LHCN-M2 (cell line): Measurements from ENCODE around the gene ADIRF. TPM values are rescaled to one million over a fixed set of nuclear protein-coding genes. Genes with fewer than 3 reads are reported as not detected.
A peak's percentile ranks its signal among the peaks of the same experiment; 100 is the strongest.
"Not testable (repeated sequence)": the region's sequence is repeated elsewhere in the genome, so short reads cannot be mapped to it uniquely, and the experiment has no call there.

Experiments used
- DNase-seq: peaks from one replicate; pipeline ENCODE4 v3.0.0-alpha.2; 2012; ENCODE audit warnings: low read depth
- total RNA-seq: library from RNA; depleted of rRNA; stranded (reverse); fragments of >200 nt; gene quantifications from 2 replicates; pipeline ENCODE4 v1.2.3, GENCODE V29; 2014

The ADIRF gene
- total RNA-seq, 1 experiment from 2014 or later, result 2.5 TPM

DNA sequence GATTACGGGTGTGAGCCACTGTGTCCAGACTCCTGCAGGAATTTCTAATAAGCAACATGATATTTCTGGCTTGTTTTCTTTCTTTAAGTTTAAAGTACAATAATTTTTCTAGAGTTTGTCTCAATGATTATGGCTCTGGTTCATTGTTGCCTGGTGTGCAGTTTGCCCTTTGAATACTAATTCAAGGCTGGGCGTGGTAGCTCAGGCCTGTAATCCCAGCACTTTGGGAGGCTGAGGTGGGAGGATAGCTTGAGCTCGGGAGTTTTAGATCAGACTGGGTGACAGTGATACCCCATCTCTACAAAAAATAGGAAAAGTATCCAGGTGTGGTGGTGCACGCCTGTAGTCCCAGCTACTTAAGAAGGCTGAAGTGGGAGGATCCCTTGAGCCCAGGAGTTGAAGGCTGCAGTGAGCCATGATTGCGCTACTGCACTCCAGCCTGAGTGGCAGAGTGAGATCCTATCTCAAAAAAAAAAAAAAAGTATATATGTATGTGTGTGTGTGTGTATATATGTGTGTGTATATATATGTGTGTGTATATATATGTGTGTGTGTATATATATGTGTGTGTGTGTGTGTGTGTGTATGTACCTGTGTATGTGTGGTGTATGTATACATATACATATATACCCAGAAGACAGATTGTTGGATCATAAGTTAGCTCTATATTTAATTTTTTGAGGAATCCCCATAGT is 8.2 kb downstream of the ADIRF start:
- DNase-seq, result no peak

DNA sequence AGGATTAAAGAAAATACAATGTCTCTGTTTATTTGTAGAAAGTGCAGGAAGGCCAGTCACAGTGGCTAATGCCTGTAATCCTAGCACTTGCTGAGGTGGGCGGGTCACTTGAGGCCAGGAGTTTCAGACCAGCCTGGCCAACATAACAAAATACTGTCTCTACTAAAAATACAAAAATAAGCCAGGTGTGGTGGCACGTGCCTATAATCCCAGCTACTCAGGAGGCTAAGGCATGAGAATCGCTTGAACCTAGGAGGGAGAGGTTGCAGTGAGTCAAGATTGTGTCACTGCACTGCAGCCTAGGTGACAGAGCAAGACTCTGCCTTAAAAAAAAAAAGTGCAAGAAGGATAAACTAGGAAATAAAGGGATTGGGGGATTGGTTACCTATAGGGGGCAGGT is 10.2 kb downstream of the ADIRF start:
- not testable (repeated sequence) for DNase-seq

DNA sequence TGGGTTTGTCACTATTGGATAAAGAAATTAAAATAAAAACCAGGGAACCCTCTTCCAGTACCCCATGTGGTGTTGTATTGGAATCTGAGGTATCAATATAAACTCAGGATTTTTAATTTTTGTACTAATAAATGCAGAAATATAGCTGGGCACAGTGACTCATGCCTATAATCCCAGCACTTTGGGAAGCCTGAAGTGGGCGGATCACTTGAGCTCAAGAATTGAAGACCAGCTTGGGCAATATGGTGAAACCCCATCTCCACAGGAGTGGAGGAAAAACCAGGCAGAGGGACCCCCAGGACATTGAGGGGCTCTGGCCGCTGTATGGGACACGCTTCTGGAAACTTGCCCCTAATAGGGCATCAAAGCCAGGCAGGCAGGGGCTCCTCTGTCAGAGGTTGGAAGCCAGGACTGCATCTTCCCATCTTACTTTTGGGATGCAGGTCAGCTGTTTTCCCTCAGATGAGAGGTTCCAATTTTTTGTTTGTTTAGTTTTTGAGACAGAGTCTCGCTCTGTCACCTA is 11.1 kb downstream of the ADIRF start:
- DNase-seq, result no peak

DNA sequence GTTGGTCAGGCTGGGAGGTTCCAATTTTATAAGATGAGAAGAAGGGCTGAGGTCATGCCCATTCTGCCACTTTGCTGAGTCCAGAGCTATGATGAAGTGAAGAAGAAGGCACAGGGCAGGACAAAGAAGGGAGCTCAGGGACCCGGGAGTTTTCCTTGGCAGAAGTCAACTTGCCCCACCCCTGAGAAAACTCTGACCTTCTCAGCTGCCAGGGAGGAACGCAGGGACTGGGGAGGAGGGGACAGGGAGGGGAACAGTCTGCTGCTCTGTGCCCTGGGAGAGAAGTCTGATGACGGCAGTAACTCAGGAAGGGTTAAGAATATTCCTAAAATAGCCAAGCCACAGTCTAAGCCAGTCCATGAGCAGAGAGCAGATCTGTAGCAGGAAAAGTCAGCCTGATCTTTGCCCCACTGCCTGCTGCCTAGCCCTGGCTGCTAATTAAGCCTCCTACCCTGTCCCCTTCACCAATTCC is 11.7 kb downstream of the ADIRF start:
- peak; percentile 51 for DNase-seq

DNA sequence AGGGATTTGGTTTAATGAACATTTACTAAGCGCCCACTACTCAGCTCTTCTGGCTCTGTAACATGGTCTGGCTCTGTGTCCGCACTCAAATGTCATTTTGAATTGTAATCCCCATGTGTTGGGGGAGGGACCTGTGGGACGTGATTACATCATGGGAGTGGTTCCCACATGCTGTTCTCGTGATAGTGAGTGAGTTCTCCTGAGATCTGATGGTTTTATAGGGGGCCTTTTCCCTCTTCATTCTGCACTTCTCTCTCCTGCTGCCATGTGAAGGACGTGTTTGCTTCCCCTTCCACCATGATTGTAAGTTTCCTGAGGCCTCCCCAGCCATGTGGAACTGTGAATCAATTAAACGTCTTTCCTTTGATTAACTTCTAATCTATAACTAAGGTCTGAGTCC is 12.7 kb downstream of the ADIRF start:
- not testable (repeated sequence) for DNase-seq

DNA sequence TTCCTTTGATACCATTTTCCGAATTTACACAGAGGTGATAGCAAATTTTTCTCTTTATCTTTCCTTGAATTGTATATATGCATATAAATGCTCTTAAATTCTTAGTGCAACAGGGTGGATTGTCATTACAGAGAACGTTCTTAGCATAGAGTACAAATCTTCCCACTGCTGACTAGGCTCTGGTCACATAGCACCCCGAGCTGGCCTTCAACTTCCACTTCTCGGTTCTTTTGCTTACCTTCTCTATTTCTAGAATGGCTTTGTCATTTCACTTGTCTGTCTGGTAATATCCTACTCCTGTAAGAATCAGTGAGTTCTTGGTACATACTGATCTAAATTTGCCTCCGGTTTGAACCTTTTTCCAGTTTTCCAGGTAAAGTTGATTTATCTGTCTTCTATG is 13.4 kb downstream of the ADIRF start:
- no peak for DNase-seq

DNA sequence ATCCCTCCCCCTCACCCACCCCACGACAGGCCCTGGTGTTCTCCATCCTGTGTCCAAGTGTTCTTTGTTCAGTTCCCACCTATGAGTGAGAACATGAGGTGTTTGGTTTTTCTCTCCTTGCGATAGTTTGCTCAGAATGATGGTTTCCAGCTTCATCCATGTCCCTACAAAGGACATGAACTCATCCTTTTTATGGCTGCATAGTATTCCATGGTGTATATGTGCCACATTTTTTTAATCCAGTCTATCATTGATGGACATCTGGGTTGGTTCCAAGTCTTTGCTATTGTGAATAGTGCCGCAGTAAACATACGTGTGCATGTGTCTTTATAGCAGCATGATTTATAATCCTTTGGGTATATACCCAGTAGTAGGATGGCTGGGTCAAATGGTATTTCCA is 16.2 kb downstream of the ADIRF start:
- not testable (repeated sequence) for DNase-seq

DNA sequence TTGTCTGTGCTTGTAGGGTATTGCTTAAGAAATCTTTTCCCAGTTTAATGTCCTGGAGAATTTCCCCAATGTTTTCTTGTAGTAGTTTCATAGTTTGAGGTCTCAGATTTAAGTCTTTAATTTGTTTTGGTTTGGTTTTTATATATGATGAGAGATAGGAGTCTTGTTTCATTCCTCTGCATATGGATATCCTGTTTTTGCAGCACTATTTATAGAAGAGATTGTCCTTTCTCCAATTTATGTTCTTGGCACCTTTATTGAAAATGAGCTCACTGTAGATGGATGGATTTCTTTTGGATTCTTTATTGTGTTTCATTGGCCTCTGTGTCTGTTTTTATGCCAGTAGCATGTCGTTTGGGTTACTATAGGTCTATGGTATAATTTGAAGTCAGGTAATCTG is 20.2 kb downstream of the ADIRF start:
- DNase-seq, result no peak

DNA sequence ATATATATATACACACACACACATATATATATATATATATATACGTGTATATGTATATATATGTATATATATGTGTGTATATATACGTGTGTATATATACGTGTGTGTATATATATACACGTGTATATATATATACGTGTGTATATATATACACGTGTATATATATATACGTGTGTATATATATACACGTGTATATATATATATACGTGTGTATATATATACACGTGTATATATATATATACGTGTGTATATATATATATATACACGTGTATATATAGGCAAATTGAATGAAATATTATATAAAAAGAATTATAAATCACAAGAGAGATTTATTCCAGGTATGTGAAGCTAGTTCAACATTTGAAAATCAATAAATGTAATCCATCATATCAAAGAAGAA is 23.1 kb downstream of the ADIRF start:
- DNase-seq, result not testable (repeated sequence)

DNA sequence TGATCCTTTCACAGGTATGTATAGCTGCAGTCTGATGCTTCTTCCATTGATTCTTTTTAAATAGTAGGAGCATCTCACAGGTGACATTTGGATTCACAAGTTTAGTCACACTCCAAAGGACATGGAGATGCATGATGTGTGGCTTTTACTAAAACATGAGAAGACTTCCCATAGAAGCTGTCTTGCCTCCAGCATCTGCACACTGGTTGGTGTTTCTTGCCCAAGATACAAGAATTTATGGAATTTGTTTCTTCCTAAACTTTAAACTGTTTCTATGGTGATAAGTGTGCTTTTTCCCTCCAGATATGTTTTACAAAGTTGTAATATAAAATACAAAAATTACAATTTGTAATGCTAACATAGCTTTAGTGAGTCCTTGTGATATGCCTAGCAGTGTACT is 24.2 kb downstream of the ADIRF start:
- no peak for DNase-seq

DNA sequence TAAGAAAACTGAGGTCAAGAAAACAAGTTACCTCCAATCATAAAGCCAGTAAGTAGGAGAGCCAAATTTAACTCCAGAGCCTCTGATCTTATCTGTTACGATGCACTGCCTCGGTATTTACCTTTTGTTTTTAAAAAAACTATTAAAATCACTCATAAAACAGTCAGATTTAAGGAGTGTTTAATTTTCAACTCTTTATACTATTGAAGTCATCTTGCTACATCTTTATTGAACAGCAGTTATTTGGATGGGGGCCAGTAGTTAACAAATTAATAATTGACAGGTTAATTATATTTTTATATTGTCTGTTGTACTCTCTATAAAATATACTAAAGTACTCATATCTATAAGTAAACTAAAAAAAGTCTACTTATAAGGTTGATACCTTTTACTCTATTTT is 24.6 kb downstream of the ADIRF start:
- DNase-seq, result no peak

DNA sequence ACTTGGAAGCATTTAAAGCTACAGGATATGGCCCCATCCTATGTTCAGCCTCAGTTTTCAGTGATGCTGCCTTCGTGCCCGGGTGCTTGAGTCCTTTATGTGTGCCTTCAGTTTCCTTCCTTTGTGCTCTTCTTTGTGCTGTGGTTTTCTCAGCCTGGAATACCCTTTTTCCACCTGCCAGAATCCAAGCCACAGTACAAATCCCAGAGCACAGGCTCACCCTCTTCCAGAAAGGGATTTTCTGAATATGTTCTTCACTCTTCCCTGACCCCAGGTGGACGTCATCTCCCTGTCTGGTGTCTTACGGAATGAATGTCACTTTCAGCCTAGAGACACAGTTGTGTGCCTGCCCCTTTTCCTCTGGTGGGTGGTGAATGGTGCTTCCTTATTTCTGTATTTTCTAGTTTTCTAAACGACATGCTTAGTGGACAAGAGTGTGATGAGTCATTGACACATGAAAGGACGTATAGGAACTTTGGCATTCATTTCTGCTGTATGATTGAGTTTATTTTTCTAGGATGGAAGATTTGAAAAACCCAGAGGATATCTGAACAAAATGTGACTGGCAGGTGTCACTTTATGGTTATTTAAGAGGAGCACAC is 31.6 kb downstream of the ADIRF start:
- DNase-seq, result not testable (repeated sequence)

DNA sequence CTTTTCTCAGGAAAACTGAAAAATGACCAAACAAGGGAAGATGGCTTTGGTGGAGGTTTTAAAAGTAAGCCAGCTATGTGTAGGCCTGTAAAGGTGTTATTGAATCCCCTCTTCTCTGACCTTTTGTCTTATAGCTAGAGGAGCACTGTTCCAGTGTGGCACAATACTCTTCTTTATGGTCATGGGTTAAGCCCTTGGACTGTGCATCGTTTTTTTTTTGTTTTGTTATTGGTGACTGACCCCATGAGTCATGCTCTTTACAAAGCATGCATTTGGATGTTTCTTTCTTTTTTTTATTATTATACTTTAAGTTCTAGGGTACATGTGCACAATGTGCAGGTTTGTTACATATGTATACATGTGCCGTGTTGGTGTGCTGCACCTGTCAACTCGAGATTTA is 32.2 kb downstream of the ADIRF start:
- peak; percentile 60 for DNase-seq

DNA sequence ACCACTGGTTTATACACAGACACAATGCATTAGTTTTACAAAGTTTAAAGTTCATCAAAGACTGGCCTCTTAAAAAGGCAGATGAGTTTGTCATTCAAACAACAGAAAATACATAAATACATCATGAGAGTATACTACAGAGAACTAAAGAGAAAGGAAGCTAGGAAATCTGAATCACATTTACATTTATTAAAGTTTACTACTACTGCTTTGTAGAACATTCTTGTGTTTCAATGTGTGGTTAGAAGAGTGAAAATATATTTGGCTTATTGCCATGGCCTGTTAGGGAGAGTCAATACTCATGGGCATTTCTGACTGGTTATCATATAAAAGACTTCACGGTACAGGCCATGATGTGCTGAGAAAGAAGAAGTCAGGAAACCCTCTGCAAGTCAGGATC is 38.8 kb downstream of the ADIRF start:
- not testable (repeated sequence) for DNase-seq

DNA sequence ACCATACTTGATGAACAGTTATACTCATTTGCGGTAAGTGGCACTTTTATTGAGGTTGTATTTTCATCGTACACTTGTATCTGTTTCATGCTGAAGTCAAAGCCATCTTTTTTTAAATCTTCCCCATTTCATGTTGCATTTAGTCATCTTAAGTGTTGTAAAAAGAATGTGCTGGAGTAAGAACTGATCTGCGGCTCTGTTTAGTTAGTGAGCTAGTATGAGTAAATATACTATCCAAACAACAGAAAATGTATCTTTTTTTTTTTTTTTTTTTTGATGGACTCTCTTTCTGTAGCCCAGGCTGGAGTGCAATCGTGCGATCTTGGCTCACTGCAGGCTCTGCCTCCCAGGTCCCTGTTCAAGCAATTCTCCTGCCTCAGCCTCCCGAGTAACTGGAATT is 39.4 kb downstream of the ADIRF start:
- DNase-seq, result not testable (repeated sequence)

DNA sequence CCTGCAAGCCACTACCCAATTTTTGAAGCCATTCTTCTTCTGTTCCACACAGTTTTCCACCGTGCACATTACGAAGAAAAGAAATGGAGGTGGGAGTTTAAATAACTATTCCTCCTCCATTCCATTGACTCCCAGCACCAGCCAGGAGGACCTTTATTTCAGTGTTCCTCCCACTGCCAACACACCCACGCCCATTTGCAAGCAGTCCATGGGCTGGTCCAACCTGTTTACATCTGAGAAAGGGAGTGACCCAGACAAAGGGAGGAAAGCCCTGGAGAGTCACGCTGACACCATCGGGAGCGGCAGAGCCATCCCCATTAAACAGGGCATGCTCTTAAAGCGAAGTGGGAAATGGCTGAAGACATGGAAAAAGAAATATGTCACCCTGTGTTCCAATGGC is 40.0 kb downstream of the ADIRF start:
- not testable (repeated sequence) for DNase-seq

DNA sequence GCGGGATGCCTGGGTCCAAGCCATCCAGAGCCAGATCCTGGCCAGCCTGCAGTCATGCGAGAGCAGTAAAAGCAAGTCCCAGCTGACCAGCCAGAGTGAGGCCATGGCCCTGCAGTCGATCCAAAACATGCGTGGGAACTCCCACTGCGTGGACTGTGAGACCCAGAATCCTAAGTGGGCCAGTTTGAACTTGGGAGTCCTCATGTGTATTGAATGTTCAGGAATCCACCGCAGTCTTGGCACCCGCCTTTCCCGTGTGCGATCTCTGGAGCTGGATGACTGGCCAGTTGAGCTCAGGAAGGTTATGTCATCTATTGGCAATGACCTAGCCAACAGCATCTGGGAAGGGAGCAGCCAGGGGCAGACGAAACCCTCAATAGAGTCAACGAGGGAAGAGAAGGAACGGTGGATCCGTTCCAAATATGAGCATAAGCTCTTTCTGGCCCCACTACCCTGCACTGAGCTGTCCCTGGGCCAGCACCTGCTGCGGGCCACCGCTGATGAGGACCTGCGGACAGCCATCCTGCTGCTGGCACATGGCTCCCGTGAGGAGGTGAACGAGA is 40.9 kb downstream of the ADIRF start:
- DNase-seq, result not testable (repeated sequence)

DNA sequence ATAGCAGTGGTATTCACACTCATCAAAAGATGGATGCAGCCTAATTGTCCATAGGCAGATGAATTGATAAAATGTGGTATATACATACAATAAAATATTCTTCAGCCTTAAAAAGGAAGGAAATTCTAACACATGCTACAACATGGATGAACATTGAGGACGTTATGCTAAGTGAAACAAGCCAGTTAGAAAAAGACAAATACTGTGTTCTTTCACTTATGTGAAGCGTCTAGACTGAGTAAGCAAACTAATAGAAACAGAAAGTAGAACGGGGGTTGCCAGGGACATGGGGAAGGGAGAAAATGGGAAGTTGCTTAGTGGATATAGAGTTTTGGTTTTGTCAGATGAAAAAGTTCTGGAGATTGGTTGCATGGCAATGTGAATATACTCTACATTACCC is 45.2 kb downstream of the ADIRF start:
- DNase-seq, result not testable (repeated sequence)

DNA sequence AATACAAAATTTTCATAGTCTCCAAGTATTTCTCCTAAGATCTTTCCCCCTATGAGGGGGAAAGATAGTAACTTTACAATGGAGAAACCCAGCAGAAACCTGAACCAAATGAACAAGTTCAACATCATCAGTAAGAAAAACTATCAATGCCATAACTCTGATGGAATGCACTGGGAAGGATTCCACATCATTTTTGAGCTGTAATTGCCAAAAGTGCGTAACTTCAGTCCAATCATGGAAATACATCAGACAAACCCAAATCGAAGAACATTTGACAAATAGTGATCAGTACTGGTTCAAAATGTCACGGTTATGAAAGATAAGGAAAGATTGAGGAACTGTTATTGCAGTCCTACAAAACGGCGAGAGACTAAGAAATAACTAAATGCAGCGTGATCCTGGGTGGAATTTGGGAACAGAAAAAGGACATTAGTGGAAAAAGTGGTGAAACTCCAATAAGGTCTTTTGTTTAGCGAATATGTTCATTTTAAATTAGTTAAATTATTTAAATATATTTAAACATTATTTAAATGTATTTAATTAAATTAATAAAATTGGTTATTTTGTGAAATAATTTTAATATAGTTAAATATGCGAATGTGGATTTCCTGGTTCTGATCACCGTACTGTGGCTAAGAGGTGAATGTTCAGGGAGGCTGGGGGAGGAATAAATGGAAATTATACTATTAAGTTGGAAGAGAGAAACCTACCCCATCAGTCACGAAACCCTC is 46.9 kb downstream of the ADIRF start:
- not testable (repeated sequence) for DNase-seq

DNA sequence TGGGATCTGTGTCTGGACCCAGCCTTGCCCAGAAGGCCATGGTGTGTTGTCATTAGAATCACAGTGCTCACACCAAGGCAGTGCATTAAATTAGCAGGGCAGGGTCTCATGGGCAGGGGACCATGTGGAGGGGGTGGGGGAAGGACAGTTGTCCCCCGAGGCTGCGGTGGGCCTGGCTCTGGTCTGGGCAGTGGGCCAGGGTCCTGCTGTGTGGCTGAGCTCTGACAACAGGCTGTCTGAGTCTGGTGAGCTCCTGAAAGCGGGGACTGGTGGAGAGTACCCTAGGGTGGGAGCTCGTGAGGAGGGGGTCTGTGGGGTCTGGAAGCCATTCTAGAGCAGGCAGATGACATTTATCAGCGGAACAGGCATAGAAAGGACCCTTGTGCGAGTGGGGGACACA is 49.8 kb downstream of the ADIRF start:
- DNase-seq, result not testable (repeated sequence)

DNA sequence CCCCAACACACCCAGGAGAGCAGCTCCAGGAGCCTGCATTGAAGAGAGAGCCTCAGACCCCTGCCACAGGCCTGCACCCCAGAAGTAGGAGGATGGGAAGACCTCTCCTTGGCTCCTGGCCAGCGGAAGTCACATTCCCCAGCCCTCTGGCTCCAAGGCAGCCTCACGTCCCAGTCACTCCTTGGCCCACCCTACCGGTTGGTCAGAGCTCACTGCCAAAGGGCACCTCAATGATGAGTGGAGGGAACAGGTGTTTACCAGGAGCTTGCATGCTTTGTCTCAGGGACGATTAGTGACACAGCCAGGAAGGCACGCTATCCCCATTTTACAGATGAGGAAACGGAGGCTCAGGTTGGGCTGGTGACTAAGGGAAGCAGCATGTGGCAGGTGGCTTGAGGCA is 50.8 kb downstream of the ADIRF start:
- DNase-seq, result peak; percentile 26

DNA sequence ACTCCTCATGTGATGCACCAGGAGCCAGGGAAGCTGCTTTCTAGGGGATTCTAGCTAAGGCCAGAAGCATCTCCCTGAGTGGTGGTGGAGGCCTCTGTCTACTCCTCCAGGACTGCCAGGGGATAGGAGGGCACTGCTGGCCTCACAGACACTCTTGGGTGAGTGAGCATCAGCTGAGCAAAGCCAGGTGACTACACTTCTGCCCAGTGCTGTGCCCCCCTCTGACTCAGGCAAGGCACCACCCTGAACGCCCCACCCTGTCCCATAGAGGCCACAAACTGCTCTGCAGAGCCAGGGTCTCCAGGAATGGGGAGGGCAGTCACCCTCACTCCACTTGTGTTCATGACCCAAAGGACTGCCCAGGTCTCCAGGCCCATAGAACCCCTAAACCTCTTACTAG is 51.2 kb downstream of the ADIRF start:
- DNase-seq, result not testable (repeated sequence)
